Measurements from ENCODE around the gene SMIM12.
A peak's percentile ranks its signal among the peaks of the same experiment; 100 is the strongest.

The SMIM12 gene, protein sequence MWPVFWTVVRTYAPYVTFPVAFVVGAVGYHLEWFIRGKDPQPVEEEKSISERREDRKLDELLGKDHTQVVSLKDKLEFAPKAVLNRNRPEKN

DNA sequence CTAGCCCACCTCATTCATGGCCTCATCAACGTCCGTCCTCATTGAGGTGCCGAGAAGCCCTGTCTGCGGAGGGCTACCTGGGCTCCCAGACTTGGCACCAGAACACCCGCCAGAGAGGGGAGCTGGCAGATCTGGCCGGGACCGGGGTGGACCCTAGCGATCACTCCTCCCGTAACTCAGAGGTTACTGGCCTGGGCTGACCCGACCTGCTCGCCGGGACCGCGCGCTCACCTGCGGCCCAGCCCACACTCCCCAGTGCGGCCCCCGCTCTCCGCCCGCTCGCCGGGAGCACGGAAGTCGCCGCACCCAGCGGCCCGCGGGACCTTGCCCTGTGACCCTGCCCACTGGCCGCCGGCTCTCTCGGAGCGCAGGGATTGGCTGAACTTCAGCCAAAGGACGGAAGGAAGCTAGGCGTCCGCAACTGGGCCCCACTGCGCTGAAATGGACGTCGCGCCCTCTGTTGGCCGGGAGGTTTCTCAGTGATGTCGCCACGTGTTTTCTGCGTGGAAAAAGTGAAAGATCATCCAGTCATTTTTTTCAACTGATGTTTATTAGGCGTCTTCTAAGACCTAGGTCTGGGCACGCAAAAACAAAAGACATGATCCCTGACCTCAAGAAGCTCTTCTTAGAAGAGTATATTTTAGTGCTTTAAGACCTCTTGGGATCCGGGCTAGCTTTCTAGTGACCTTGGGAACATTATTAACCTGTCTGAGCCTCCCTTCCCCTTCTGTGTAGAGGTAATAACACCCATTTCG lies at the start of gene SMIM12:
Gene SMIM12, minus strand, starts transcription at position 304 of the 755 bp plus-strand sequence. CDS start 3,772 bp downstream, outside the sequence.
- DNase-seq, result peak; percentile 45 to 95 (median 89)

DNA sequence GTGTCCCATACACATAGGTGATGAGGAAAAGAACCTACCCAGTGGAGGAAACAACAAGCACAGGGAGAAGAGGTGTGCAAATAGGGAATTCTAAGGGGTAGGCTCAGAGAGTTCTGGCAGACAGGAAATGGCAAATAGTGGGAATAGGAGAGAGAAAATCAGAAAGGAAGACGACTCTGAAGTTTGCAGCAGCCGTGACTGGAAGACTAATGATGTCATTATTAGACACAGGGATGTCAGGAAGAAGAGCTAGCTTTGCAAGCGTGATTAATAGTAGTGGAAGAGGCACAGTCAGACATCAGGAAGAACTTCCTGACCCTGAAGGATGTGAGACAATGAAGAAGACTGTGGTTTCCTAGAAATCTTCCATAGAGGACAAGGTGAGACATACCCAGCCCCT lies 48.8 kb upstream of the SMIM12 start:
- DNase-seq, result no peak

DNA sequence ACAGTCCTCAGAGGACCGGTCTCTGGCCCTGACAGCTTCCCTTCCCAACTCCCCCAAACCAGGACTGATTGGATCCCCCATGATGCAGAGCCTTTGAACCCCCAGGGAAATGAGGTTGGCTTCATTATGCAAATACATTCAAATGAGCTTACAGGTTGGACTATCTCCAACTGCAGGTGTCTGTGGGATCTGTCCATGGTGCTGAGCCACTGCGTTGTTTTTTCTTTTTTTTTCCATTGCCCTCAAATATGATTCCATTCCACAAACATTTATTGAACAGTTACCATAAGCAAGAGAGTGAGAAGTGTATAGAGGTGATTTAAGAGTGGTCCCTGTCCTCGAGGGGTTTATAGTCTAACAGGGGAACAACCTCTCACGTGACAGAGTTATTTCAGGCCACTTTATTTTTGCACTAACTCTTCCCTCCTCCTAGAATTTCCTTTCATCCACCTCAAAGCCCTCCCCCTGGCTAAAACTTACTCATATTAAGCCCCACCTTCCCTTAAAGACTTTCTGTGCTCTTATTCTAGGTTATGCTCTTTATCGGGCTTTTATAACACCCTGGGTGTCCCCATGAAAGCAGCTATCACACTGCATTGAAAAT lies 48.0 kb upstream of the SMIM12 start:
- DNase-seq, result no peak

DNA sequence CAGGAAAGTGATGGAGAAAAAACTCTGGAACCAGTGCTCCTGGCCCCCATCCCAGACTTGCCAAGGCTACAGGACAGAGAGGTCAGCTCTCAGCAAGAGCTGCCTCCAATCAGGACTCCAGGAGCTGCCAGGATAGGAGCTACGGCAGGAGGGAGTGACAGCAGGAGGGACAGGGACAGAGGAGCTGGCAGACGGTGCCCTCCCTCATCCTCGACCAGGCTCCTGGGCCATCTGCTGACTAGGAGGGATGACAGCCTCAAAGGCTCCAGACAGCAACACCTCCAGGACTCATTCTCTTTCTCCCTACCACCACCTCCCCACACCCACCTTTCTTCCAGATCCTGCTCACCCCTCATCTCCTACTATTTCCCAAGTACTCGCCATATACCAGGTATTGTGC lies 47.2 kb upstream of the SMIM12 start:
- no peak for DNase-seq

DNA sequence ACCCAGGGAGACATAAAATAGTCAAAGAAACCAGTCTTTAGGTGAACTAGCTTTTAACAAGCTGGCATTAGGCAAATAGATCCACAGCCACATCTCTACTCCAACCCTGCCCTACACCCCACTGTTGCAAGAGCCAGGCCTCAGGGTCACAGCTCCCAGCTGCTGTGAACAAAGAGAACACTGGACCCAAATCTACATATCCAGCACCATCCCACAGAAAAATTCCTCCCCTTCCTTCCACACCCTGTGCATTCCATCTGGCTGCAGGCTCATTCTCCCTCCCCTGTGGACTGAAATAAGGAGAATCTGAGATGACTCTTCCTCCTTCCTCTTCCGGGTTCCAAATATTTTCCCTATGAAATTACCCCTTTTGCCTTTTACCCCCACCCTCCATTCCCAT lies 46.7 kb upstream of the SMIM12 start:
- no peak for DNase-seq

DNA sequence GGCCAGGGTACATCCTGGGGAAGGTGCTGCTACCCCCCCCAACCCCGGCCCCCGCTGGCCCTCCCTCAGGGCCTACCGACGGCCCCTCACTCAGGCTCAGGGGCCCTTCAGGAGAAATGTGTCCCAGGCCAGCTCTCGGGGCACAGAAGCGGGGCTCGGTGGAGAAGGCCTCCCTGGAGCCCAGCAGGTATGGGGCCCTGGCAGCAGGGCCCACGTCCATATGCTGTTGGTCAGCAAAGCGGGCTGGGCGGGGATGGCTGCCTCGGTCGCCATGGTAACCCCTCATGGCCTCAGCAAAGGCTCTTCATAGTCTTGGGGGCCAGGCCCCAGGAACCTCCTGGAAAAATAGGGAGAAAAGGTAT lies 45.5 kb upstream of the SMIM12 start:
- no peak for DNase-seq

DNA sequence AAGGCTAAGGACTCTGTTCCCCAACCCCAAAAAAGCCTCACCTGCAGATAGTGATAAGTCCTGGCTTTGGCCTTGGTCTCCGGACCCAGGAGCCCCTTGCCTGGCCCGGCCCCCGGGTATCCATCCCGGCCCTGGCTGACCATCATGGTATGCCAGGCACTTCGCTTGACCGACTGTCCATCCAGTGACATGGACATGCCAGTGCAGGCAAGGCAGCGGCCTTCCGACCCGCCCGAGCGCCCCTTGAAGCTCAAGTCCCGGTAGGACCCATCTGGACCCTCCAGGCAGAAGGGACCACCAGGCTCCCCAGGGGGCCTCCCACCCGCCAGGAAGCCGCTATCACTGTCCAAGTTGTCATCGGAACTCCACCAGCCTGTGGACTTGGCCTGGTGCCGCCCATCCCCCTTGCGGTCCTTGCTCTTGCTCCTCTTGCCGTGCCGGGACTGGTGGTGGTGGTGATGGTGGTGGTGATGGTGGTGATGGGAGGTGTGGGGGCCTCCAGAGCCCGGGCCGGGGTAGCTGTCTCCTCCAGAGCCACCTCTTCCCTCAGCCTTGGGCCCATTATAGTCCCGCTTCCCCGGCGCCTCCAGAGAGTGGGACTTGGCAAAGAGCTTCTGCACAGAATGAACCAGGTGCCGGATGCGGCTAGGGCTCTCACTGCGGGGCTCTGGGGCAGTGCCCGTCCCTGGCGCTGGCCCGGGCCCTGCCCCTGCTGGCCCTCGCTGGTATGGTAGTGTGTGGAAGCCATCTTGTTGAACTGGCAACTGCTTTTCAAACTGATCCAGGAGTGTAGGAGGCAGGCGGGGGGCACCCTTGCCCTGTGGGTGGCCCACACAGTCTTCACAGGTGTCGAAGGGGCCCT lies 44.9 kb upstream of the SMIM12 start:
- DNase-seq, result no peak

DNA sequence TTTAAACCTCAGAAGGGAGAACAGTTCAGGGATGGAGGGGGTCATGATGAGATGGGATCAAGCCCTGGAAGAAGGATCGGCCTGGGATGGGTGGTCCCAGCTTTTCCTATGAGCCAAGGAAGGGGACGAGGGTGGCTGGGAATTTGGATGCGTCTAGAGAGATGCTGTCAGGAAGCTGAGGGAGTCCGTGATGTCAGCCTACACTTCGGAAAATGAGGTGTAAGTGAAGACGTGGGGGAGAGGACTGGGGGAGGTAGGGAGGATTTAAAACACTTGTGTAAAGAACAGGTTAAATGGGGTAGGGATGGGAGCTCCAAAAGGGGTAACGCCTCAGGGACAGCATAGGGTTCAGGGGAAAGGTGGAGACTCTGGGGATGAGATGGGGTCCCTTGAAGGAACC lies 42.4 kb upstream of the SMIM12 start:
- no peak for DNase-seq

DNA sequence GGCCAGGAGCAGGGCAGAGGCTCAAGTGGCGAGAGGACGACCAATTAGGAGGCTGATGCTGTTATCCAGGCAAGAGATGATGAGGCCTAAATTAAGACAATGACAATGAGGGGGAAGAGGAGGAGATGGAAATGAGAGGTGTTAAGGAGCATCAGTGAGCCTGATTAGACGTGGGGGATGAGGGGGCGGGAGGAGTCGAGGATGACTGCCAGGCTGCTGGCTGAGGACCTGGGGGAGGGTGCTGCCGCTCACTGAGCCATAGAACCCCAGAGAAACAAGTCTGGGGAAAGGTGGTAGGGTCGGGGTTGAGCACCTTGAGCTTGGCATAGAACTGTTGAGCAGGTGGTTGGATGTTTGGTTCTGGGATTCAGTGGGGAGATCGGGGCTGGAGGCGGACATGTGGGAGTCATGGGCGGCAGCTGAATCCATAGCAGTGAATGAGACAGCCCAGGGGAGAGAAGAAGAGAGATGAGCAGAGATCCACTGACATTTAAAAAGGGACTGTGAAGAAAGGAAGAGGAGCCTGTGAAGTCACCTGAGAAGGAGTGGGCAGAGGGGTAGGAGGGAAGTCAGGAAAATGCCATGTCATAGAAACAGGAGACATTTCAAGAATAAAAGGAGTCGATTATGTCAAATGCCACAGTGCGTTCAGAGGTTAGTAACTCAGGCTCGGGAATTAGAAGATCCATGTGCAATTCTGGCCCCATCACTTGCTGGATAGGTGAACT lies 41.4 kb upstream of the SMIM12 start:
- DNase-seq, result peak in 8 of 58 donors; percentile 17 to 70 (median 24)

DNA sequence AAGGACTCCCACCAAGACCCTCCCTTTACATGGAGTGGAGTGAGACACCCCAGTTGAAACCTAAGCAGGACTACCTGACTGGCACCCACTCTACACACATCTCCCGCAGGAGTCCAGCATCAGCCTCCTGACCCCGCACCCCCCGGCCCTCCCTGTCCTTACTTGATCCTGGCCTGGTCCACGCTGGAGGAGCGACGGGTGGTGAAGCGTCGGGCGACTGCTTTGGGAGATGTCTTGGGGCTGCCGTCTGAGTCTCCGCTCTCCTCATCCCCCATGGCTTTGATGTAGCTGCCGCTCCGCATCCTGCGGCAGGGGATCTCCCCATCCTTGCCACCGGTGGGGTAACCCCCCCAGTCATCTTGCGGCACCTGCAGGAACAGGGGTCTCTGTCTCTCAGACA lies 40.4 kb upstream of the SMIM12 start:
- DNase-seq, result no peak

DNA sequence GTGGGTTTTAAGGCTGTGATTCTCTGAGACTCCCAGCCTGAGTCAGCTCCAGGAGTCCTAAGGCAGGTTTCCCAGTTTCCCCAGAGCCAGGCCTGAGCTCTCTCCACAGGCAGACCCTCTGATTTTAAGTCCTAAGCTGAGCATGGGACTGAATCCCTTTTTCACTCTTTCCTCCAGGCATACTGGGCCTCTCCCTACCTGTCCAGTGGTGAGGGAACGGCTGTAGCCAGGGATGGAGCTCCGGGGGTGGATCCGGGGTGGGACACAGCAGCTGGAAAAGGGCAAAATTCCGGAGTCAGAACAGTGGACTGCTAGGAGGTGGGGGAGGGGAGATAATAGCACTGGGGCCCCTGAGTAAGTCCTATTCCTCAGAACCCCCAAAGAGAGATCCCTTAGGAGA lies 39.9 kb upstream of the SMIM12 start:
- no peak for DNase-seq

DNA sequence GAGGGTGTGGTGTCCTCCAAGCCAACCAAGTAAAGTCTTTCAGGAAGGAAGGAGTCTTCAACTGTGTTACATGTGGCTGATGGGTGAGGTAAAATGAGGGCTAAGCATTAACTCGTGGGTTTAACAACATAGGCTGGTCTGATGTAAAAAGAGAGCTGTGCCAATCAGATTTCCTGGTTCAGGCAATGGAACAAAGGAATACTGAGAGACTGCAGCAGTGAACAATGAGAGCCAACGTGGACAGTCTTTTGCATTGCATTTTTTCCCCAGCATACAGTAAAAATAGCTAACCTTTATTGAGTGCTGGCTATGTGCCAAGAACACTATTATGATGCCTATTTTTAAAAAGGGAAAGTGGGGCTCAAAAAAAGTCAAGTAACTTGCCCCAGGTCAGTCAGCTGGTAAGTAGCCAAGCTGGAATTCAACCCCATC lies 38.8 kb upstream of the SMIM12 start:
- no peak for DNase-seq

DNA sequence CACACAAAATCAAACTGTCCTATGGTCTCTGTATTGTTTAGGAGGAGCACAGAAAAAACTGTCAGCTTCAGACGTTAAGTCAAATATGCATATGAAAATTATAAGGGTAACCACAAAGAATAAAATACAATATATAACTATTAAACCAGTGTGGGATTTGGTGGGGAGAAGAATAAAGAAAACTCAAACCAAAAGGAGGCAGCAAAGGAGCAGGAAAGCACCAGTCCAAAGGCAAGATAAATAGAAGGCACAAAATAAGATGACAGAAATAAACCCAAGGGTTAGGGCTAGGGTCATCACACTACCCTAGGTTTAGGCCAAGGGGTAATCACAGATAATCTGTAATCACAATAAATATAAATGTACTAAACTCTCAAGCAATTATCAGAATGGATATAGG lies 37.1 kb upstream of the SMIM12 start:
- DNase-seq, result no peak

DNA sequence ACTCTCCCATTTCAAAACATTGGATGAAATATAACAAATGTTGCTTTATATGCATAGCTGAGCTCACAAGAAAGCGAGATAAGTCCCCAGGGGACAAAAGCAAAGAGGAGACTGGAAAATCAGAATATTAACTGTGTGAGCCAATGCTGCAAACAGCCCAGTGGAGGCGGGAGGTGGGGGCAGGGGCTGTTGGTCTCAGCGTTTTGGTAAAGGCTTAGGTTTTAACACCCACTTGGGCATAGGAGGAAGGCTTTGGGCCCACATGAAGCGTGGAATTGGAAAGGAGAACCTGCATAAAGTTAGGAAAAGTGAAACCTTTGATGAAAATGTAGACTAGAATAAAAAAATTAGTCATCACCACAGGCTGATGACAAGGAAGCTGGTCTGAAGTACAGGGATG lies 30.2 kb upstream of the SMIM12 start:
- no peak for DNase-seq

DNA sequence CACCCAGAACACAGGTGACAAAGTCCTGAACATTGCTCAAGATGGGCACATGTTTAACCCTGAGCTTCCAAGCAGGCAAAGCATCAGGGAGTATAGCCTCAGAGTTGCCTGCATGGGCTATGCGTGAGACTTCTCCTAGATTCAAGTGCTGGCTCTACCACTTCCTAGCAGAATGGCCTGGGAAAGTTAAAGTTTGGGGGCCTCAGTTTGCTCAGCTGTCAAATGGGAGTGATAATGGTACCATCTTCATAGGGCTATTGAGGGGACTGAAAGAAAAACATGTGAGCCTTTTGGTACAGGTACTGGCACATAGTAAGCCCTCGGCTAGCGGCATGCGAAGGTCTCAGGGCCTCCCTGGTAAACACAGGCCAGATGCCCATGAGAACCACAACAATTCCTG lies 28.0 kb upstream of the SMIM12 start:
- DNase-seq, result no peak

DNA sequence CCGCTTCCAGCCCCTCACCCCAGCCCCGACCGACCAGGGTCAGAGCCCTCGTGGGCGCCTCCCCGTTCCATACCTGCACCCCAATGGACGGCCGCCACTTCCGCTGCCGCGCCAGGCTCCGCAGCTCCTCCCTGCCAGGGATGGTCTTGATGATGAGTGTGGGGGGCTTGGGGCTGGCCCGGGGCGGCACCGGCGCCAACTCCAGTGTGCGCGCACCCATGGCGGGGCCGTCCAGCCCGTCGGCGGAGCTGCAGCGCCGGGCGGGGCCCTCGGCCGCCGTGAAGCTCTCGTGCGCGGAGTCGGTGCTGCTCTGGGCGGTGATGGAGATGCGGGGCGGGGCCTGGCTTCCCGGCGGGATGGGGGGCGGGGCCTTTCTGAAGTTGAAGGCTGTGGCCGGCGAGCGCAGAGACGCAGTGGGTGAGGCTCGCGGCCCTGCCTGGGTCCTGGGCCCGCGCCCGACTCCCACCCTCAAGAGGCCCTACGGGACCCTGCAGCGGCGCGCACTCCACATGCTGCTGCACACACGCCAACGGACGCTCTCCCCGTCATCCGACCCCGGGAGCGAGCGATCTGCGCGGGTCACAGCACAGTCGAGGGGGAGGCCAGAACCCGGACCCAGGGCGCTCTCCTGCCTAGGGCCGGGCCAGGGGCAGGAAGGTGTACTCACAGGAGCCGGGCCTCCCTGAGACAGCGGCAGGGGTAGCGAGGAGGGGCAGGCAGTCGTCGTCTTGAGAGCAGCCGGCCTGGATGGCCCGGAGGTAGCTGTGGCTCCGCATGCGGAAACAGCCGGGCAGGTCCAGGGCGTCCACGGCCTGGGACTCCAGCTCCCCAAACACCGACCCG lies 26.1 kb upstream of the SMIM12 start:
- peak in 1 of 58 donors; percentile 23 for DNase-seq

DNA sequence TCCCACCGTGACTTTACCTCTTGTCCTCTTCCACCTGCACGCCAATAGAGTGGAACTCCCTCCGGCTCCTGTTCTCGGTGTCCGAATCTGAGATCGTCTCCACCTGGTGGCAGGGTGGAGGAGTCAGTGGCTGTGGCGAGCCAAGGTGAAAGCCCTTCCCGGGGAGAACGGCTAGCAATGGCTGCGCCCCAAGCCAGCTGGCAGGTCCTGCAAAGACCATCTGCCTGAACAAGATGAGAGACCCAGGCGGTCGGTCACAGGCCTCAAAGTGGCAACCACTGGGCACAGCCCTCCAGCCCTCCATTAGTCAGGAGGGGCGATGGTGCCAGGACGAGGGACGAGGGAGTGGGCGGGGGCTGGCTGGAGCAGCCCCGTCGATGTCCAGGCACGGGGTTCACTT lies 25.4 kb upstream of the SMIM12 start:
- no peak for DNase-seq

DNA sequence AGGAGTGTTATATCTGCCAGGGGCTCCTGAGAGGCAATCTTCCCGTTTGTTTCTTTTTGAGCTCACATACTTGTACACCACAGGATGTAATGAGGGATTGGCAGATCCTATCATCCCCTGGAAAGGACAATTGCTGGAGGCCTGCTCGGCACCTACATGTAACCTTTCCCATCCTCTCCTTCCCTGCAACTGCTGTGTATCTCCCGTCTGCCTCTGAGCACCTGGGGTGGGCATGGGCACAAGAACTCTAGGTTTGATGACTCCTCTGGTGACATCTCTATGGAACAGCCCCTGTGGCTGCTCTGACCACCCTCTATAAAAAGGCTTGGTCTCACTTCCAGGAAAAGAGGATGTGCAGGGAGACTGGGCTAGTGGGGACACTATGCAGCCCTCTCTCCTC lies 25.0 kb upstream of the SMIM12 start:
- DNase-seq, result no peak

DNA sequence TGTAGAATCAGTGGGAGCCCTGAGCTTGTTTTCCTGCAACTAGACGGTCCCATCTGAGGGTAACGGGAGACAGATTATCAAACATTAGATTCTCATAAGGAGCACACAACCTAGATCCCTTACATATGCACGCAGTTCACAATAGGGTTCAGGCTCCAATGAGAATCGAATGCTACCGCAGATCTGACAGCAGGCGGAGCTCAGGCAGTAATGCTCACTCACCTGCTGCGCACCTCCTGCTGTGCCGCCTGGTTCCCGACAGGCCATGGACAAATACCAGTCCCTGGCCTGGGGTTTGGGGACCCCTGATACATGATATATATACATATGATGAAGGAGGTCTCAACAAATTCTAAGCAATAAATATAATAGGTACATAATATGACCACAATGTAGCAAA lies 19.7 kb upstream of the SMIM12 start:
- DNase-seq, result no peak

DNA sequence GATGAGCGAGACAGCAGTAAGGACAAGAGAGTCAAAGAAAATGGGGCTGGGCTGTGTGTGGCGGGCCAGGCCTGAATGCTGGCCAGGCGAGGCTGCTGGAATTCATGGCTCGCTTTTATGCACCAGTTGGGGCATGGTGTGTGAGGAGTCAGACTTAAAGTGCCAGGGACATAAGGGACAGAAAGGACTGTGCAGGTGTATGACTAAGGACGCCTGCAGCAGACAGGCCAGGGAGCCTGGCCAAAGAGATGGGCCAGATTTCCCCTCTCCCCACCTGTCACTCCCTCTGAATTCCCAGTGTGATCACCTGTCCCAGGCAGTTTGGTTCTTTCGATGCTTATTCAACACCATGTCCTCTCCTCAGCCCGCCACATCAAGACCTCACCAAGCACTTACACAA lies 16.9 kb upstream of the SMIM12 start:
- no peak for DNase-seq

Data from anterior cingulate cortex (tissue), 58 donors.